ENCODE results near the gene USO1. TPM values are rescaled to one million over a fixed set of nuclear protein-coding genes. Genes with fewer than 3 reads are reported as not detected.
"Not testable (repeated sequence)": the region's sequence is repeated elsewhere in the genome, so short reads cannot be mapped to it uniquely, and the experiment has no call there.

USO1 gene
- total RNA-seq, 1 experiment from 2014 or later, result 21.8 TPM

GRCh38 chr4:75705198-75705977, 19.0 kb upstream of the USO1 start:
- H3K9me3 ChIP-seq, result no peaks in the 10 kb centered on the region
- H3K4me3 ChIP-seq, result no peak overlapping the region
- no peak for DNase-seq
- H3K36me3 ChIP-seq, result no peaks in the 10 kb centered on the region
- no peaks in the 10 kb centered on the region for H3K27me3 ChIP-seq

GRCh38 chr4:75708218-75708691, 16.1 kb upstream of the USO1 start:
- H3K9me3 ChIP-seq, result no peaks in the 10 kb centered on the region
- H3K36me3 ChIP-seq, result no peaks in the 10 kb centered on the region
- DNase-seq, result no peak
- H3K27me3 ChIP-seq, result no peaks in the 10 kb centered on the region
- no peak overlapping the region for H3K4me3 ChIP-seq

- H3K9me3 ChIP-seq, result no peaks in the 10 kb centered on the region
Observed at GRCh38 chr4:75710246-75710645, 14.1 kb upstream of the USO1 start.

GRCh38 chr4:75714011-75714410, 10.4 kb upstream of the USO1 start:
- Histone ChIP-seq H3K36me3 (no peaks in the 10 kb centered on the region), H3K4me3 (no peak overlapping the region), H3K27me3 (no peaks in the 10 kb centered on the region), H3K9me3 (no peaks in the 10 kb centered on the region)
- no peak for DNase-seq

More at GRCh38 chr4:75710246-75710645, 14.1 kb upstream of the USO1 start:
- no peak overlapping the region for H3K4me3 ChIP-seq
- no peak for DNase-seq
- H3K27me3 ChIP-seq, result no peaks in the 10 kb centered on the region
- no peaks in the 10 kb centered on the region for H3K36me3 ChIP-seq

- H3K36me3 ChIP-seq, result no peaks in the 10 kb centered on the region
- no peak for DNase-seq
- H3K27me3 ChIP-seq, result no peaks in the 10 kb centered on the region
- H3K4me3 ChIP-seq, result no peak overlapping the region
- no peaks in the 10 kb centered on the region for H3K9me3 ChIP-seq
Observed at GRCh38 chr4:75714704-75715103, 9.7 kb upstream of the USO1 start.

- H3K4me3 ChIP-seq, result no peak overlapping the region
- H3K27me3 ChIP-seq, result no peaks in the 10 kb centered on the region
- no peaks in the 10 kb centered on the region for H3K9me3 ChIP-seq
- no peak for DNase-seq
- H3K36me3 ChIP-seq, result no peaks in the 10 kb centered on the region
Observed at GRCh38 chr4:75715105-75715799, 9.1 kb upstream of the USO1 start.

- H3K4me3 ChIP-seq, H3K36me3 ChIP-seq, DNase-seq, H3K9me3 ChIP-seq, H3K27me3 ChIP-seq: not testable (repeated sequence)
Observed at GRCh38 chr4:75716054-75716453, 8.3 kb upstream of the USO1 start.

- DNase-seq, result no peak
- no peaks in the 10 kb centered on the region for H3K9me3 ChIP-seq
Observed at GRCh38 chr4:75717408-75717807, 7.0 kb upstream of the USO1 start.

GRCh38 chr4:75718529-75718928, 5.8 kb upstream of the USO1 start:
- no peak for DNase-seq
- no peaks in the 10 kb centered on the region for H3K27me3 ChIP-seq
- no peak overlapping the region for H3K4me3 ChIP-seq
- H3K9me3 ChIP-seq, result no peaks in the 10 kb centered on the region
- H3K36me3 ChIP-seq, result no peaks in the 10 kb centered on the region

More at GRCh38 chr4:75717408-75717807, 7.0 kb upstream of the USO1 start:
- H3K4me3 ChIP-seq, result no peak overlapping the region
- H3K36me3 ChIP-seq, result no peaks in the 10 kb centered on the region
- no peaks in the 10 kb centered on the region for H3K27me3 ChIP-seq

GRCh38 chr4:75722417-75722816, 2.0 kb upstream of the USO1 start:
- DNase-seq, result no peak
- Histone ChIP-seq H3K36me3 (no peaks in the 10 kb centered on the region), H3K4me3 (no peak overlapping the region), H3K9me3 (no peaks in the 10 kb centered on the region), H3K27me3 (no peaks in the 10 kb centered on the region)

- H3K9me3 ChIP-seq, result no peaks in the 10 kb centered on the region
- peak; percentile 8 for DNase-seq
- peak overlapping the region; percentile 86 for H3K4me3 ChIP-seq
- H3K36me3 ChIP-seq, result no peaks in the 10 kb centered on the region
- H3K27me3 ChIP-seq, result no peaks in the 10 kb centered on the region
Observed at GRCh38 chr4:75723163-75724065, 963 bp upstream of the USO1 start.

- peaks cover 2% of the 10 kb centered on the region; the same call in 1 of the 2 replicates for H3K36me3 ChIP-seq
- no peaks in the 10 kb centered on the region for H3K9me3 ChIP-seq
- peak; percentile 75 for DNase-seq
- no peaks in the 10 kb centered on the region for H3K27me3 ChIP-seq
- peak overlapping the region; percentile 86 for H3K4me3 ChIP-seq
Observed at GRCh38 chr4:75724867-75725724, 719 bp downstream of the USO1 start.

GRCh38 chr4:75725942-75726538, 1.7 kb downstream of the USO1 start:
- not testable (repeated sequence) for H3K36me3 ChIP-seq, H3K9me3 ChIP-seq, DNase-seq, H3K27me3 ChIP-seq
- H3K4me3 ChIP-seq, result peak overlapping the region; percentile 86

- H3K4me3 ChIP-seq, result peak overlapping the region; percentile 86
- DNase-seq, result no peak
Observed at GRCh38 chr4:75726577-75726976, 2.2 kb downstream of the USO1 start.

GRCh38 chr4:75727073-75727472, 2.7 kb downstream of the USO1 start:
- no peaks in the 10 kb centered on the region for H3K27me3 ChIP-seq
- peaks cover 2% of the 10 kb centered on the region for H3K36me3 ChIP-seq
- no peak for DNase-seq
- peak overlapping the region; percentile 86 for H3K4me3 ChIP-seq
- no peaks in the 10 kb centered on the region for H3K9me3 ChIP-seq

More at GRCh38 chr4:75726577-75726976, 2.2 kb downstream of the USO1 start:
- H3K36me3 ChIP-seq, result peaks cover 2% of the 10 kb centered on the region
- H3K9me3 ChIP-seq, result no peaks in the 10 kb centered on the region
- H3K27me3 ChIP-seq, result no peaks in the 10 kb centered on the region

GRCh38 chr4:75729836-75730235, 5.5 kb downstream of the USO1 start:
- H3K4me3 ChIP-seq, result no peak overlapping the region
- H3K27me3 ChIP-seq, result no peaks in the 10 kb centered on the region
- no peak for DNase-seq
- H3K9me3 ChIP-seq, result no peaks in the 10 kb centered on the region; the same call in 1 of the 2 replicates
- peaks cover 2% of the 10 kb centered on the region for H3K36me3 ChIP-seq
